Natural killer cell (primary cell): ENCODE data around the gene HCN1. TPM values are rescaled to one million over a fixed set of nuclear protein-coding genes. Genes with fewer than 3 reads are reported as not detected.

ENCODE experiments used
- ATAC-seq, 3 donors: fragments of 150-1000 bp in 2 of 3; fragments of 200-7000 bp in 1 of 3; cut with Tn5 transposase; 1 replicate in 1 of 3; 2 replicates in 2 of 3; pipeline ENCODE4 v1.10.0; 2021; ENCODE audit warnings: mild to moderate bottlenecking in 2 of 3, moderate library complexity in 2 of 3
- DNase-seq, 2 donors: peaks; one replicate each; pipeline versions ENCODE4 v3.0.0 to v3.0.0-alpha.2; 2013 to 2021; ENCODE audit warnings: mixed read lengths in 1 of 2
- H3K27ac ChIP-seq: one replicate; pipeline ENCODE4 v1.5.1; 2013; ENCODE audit warnings: mild to moderate bottlenecking, low read length
- H3K27me3 ChIP-seq: one replicate; pipeline ENCODE4 v1.6.1; 2013; ENCODE audit warnings: low read length; ENCODE audit not compliant: control insufficient read depth, insufficient read depth
- H3K36me3 ChIP-seq: one replicate; pipeline ENCODE4 v1.6.1; 2013; ENCODE audit warnings: low read length; ENCODE audit not compliant: control insufficient read depth, insufficient read depth
- H3K4me1 ChIP-seq: one replicate; pipeline ENCODE4 v1.6.1; 2013; ENCODE audit warnings: low read length; ENCODE audit not compliant: control insufficient read depth, insufficient read depth
- H3K4me3 ChIP-seq: one replicate; pipeline ENCODE4 v1.5.1; 2013; ENCODE audit warnings: low read length
- H3K9me3 ChIP-seq: one replicate; pipeline ENCODE4 v1.6.1; 2013; ENCODE audit warnings: low read length; ENCODE audit not compliant: control insufficient read depth, insufficient read depth
- H3K27ac Mint-ChIP-seq, 2 donors: one replicate each; pipeline ENCODE4 v1.8.0; 2022; ENCODE audit warnings: mild to moderate bottlenecking in 2 of 2, mixed read lengths in 2 of 2, moderate library complexity in 1 of 2
- H3K27me3 Mint-ChIP-seq, 2 donors: one replicate each; pipeline ENCODE4 v1.8.0; 2022; ENCODE audit warnings: low read depth in 2 of 2, mixed read lengths in 2 of 2
- H3K36me3 Mint-ChIP-seq: one replicate; pipeline ENCODE4 v1.8.0; 2022; ENCODE audit warnings: mixed read lengths
- H3K4me1 Mint-ChIP-seq, 2 donors: one replicate each; pipeline ENCODE4 v1.8.0; 2022; ENCODE audit warnings: mixed read lengths in 2 of 2
- H3K4me3 Mint-ChIP-seq: one replicate; pipeline ENCODE4 v1.8.0; 2022; ENCODE audit warnings: mild to moderate bottlenecking, moderate library complexity, mixed read lengths
- H3K9me3 Mint-ChIP-seq, 2 donors: one replicate each; pipeline ENCODE4 v1.8.0; 2022; ENCODE audit warnings: mixed read lengths in 2 of 2
- WGBS: methylation state at CpG from one replicate; pipeline ENCODE4 v1.1.7; 2013; ENCODE audit warnings: missing lambda C conversion rate; ENCODE audit not compliant: insufficient coverage; 5-methylcytosine and 5-hydroxymethylcytosine counted together
- intact Hi-C: fragments of 100-400 bp; cut with micrococcal nuclease; formaldehyde crosslinking; loops from one replicate; pipeline ENCODE4 v1.14.2; 2022
- total RNA-seq, 4 donors: library from RNA; stranded (reverse); fragments of 120-200 nt in 1 of 4; gene quantifications; one replicate each; pipeline versions ENCODE4 v1.2.3 to v1.2.4, GENCODE V29; 2013 to 2022
- TF ChIP-seq, protein P1 (sequence below): fragments of 200-600 bp; IDR thresholded peaks from one replicate; pipeline ENCODE4 v1.8.0; 2022; ENCODE audit warnings: antibody characterized with exemption

Gene HCN1
- total RNA-seq, 3 donors from 2014 or later (not counting 1 experiment from before 2014, with no cell fraction given) = not detected

GRCh38 chr5:45385321-45386058 is 310.7 kb downstream of the HCN1 start:
- H3K27ac Mint-ChIP-seq = no peak overlapping the region
- Histone ChIP-seq H3K27me3 (no peaks in the 10 kb centered on the region), H3K9me3 (peaks cover 10% of the 10 kb centered on the region), H3K4me3 (no peak overlapping the region), H3K4me1 (no peaks in the 10 kb centered on the region), H3K36me3 (no peaks in the 10 kb centered on the region), H3K27ac (no peak overlapping the region)
- no peaks in the 10 kb centered on the region for H3K27me3 Mint-ChIP-seq
- ATAC-seq = no peak
- peaks cover 8% of the 10 kb centered on the region for H3K36me3 Mint-ChIP-seq
- H3K4me3 Mint-ChIP-seq = no peak overlapping the region
- no peaks in the 10 kb centered on the region for H3K4me1 Mint-ChIP-seq
- TF ChIP-seq, protein P1, sequence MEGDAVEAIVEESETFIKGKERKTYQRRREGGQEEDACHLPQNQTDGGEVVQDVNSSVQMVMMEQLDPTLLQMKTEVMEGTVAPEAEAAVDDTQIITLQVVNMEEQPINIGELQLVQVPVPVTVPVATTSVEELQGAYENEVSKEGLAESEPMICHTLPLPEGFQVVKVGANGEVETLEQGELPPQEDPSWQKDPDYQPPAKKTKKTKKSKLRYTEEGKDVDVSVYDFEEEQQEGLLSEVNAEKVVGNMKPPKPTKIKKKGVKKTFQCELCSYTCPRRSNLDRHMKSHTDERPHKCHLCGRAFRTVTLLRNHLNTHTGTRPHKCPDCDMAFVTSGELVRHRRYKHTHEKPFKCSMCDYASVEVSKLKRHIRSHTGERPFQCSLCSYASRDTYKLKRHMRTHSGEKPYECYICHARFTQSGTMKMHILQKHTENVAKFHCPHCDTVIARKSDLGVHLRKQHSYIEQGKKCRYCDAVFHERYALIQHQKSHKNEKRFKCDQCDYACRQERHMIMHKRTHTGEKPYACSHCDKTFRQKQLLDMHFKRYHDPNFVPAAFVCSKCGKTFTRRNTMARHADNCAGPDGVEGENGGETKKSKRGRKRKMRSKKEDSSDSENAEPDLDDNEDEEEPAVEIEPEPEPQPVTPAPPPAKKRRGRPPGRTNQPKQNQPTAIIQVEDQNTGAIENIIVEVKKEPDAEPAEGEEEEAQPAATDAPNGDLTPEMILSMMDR = no peak
- H3K9me3 Mint-ChIP-seq = peaks cover 14 to 24% of the 10 kb centered on the region in 2 donors
- DNase-seq = no peak
- intact Hi-C loops = no loop called here
- WGBS = 68% methylated on average over 3 of the region's 6 CpGs

DNA sequence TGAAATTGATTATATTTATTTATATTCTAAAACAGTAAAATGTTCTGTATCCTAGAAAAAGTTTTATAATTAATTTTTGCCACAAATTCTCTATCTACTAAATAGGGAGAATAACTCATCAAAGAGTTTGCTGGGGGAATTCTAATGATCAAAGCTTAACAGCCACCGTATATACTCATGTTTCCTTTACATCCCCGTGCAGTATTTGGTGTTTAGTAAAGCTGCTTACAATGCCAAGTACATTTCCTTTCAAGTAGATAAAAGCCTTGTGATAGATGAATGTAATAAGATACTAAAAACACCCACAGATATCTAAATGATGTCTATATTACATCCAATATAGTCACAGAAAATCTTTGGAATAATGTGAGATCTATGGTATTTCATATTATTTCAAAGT is 312.2 kb downstream of the HCN1 start:
- H3K9me3 ChIP-seq = peaks cover 10% of the 10 kb centered on the region
- Mint-ChIP-seq H3K27ac (no peak overlapping the region), H3K4me1 (no peaks in the 10 kb centered on the region), H3K4me3 (no peak overlapping the region), H3K9me3 (peaks cover 14 to 23% of the 10 kb centered on the region in 2 donors), H3K27me3 (no peaks in the 10 kb centered on the region), H3K36me3 (peaks cover 2% of the 10 kb centered on the region)
- H3K27ac ChIP-seq = no peak overlapping the region
- no peak for ATAC-seq
- H3K4me1 ChIP-seq = no peaks in the 10 kb centered on the region
- intact Hi-C loops = no loop called here
- TF ChIP-seq, protein P1 = no peak
- DNase-seq = no peak
- H3K4me3 ChIP-seq = no peak overlapping the region
- H3K27me3 ChIP-seq = no peaks in the 10 kb centered on the region
- no peaks in the 10 kb centered on the region for H3K36me3 ChIP-seq
- WGBS = 100% methylated on average over 2 of the region's 2 CpGs

- WGBS = no CpG with 5 or more reads among the region's 2 CpGs
- no peaks in the 10 kb centered on the region for H3K4me1 Mint-ChIP-seq
- Histone ChIP-seq H3K4me3 (no peak overlapping the region), H3K36me3 (no peaks in the 10 kb centered on the region), H3K27me3 (no peaks in the 10 kb centered on the region), H3K4me1 (no peaks in the 10 kb centered on the region), H3K27ac (no peak overlapping the region), H3K9me3 (peaks cover 10% of the 10 kb centered on the region)
- H3K27me3 Mint-ChIP-seq = no peaks in the 10 kb centered on the region
- no peaks in the 10 kb centered on the region for H3K36me3 Mint-ChIP-seq
- intact Hi-C loops = no loop called here
- H3K27ac Mint-ChIP-seq = no peak overlapping the region
- TF ChIP-seq, protein P1 = no peak
- no peak for DNase-seq
- no peak for ATAC-seq
- H3K4me3 Mint-ChIP-seq = no peak overlapping the region
- peaks cover 12 to 27% of the 10 kb centered on the region in 2 donors for H3K9me3 Mint-ChIP-seq
These were observed 313.6 kb downstream of the HCN1 start for GRCh38 chr5:45382583-45382982.

- TF ChIP-seq, protein P1 = no peak
These were observed 319.8 kb downstream of the HCN1 start for GRCh38 chr5:45376417-45376816.

More at GRCh38 chr5:45376417-45376816, 319.8 kb downstream of the HCN1 start:
- Histone ChIP-seq H3K27me3 (no peaks in the 10 kb centered on the region), H3K27ac (no peak overlapping the region), H3K36me3 (no peaks in the 10 kb centered on the region), H3K9me3 (peaks cover under 1% of the 10 kb centered on the region), H3K4me1 (no peaks in the 10 kb centered on the region), H3K4me3 (no peak overlapping the region)
- Mint-ChIP-seq H3K9me3 (peaks cover under 1 to 19% of the 10 kb centered on the region in 2 donors), H3K4me3 (no peak overlapping the region), H3K27me3 (no peaks in the 10 kb centered on the region), H3K36me3 (no peaks in the 10 kb centered on the region), H3K4me1 (no peaks in the 10 kb centered on the region), H3K27ac (no peak overlapping the region)
- intact Hi-C loops = no loop called here
- WGBS = 78% methylated on average over 2 of the region's 2 CpGs
- no peak for ATAC-seq
- no peak for DNase-seq
